ENCODE results near the gene ACAP3.
"Not testable (repeated sequence)": the region's sequence is repeated elsewhere in the genome, so short reads cannot be mapped to it uniquely, and the experiment has no call there.

The ACAP3 gene

DNA sequence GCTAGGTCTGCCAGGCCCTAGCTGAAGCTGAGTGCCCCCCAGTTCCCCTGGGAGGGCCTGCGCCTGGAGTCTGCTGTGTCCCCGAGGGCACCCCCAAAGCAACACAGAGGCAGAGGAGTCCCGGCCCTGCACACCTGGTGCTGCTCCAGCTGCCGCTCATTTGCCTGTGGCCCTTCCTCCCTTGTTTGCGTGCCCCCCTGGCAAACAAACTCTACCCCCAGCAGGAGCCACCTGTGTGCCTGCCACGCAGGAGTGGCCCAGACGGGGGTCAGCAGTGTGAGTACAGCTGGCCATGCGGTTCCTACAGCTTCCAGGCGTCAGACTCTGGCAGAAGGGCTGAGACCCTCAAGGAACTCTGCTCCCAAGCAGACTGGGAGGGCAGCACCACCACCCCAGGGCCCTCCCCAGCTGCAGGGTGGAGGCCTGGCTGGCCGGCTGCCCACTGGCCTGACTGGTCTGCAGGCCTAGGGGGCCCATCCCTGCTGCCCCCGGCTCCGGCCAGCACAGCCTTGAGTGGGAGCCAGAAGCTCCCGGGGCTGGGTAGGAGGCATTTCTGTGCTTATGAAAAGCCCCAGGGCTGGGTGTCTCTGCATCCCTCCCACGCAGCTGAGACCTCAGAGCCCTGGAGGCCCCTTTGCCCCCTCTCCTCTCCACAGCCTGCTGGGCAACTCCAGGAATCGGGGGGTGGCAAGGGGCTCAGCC, 22.8 kb upstream of the ACAP3 start:
- DNase-seq (ENCODE audit: low spot score) = no peak

DNA sequence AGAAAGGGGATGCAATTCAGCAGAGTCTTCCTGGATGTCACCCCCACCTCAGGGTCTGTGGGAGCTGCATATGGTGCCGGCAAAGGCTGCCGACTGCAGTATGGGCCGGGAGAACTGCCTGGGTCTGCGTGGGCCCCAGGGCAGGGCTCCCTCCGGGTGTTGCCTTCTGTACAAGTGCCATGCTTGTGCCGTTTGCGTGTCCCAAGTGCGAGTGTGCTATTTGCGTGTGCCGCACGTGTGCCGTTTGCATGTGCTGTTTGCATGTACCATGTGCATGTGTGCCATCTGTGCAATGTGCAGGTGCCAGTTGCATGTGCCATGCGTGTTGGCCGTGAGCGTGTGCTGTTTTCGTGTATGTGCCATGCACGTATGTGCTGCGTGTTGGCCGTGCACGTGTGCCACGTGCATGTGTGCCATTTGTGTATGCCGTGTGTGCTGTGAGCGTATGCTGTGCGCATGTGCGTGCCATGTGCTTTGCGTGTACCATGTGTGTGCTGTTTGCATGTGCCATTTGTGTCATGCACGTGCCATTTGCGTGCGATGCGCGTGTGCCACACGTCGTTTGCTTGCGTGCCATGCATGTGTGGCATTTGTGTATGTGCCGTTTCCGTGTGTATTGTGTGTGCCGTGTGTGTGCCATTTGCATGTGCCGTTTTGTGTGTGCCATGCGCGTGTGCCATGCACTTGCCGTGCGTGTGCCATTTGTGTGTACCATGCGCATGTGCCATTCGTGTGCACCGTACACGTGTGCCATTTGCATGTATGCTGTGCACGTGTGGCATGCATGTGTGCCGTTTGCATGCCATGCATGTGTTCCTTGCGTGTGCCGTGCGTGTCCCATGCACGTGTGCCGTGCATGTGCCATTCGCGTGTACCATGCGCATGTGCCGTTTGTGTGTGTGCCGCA, 21.8 kb upstream of the ACAP3 start:
- DNase-seq (ENCODE audit: low spot score) = no peak

DNA sequence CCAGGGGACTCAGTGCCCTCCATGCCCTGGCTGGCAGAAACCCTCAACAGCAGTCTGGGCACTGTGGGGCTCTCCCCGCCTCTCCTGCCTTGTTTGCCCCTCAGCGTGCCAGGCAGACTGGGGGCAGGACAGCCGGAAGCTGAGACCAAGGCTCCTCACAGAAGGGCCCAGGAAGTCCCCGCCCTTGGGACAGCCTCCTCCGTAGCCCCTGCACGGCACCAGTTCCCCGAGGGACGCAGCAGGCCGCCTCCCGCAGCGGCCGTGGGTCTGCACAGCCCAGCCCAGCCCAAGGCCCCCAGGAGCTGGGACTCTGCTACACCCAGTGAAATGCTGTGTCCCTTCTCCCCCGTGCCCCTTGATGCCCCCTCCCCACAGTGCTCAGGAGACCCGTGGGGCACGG, 20.5 kb upstream of the ACAP3 start:
- no peak for DNase-seq (ENCODE audit: low spot score)

DNA sequence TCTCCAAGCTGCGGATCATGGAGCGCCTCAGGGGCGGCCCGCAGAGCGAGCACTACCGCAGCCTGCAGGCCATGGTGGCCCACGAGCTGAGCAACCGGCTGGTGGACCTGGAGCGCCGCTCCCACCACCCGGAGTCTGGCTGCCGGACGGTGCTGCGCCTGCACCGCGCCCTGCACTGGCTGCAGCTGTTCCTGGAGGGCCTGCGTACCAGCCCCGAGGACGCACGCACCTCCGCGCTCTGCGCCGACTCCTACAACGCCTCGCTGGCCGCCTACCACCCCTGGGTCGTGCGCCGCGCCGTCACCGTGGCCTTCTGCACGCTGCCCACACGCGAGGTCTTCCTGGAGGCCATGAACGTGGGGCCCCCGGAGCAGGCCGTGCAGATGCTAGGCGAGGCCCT, 19.6 kb upstream of the ACAP3 start:
- no peak for DNase-seq (ENCODE audit: low spot score)

DNA sequence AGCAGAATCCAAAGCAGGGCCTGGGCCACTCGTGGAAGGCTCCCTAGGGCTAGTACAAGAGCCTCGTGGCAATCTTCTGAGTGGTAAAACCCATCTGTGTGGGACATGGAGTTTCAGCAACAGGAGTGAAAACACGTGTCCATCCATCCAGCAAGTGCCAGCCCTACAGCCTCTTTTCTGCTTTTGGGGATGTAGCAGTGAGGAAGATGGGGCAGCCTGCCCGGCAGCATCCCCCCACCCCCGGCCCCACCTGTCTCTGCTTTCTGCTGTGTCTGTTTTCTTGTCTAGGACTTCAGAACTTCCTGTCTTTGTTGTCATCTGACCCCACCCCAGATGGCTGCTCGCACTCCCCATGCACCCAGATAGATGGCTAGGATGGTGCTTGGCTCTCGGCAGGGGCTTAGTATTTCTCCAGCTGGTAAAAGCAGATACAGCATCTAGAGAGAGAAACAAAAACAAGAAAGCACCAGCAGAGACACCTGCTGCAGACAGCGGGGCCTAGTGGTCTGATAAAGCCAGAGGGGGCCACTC, 18.4 kb upstream of the ACAP3 start:
- DNase-seq (ENCODE audit: low spot score) = no peak

DNA sequence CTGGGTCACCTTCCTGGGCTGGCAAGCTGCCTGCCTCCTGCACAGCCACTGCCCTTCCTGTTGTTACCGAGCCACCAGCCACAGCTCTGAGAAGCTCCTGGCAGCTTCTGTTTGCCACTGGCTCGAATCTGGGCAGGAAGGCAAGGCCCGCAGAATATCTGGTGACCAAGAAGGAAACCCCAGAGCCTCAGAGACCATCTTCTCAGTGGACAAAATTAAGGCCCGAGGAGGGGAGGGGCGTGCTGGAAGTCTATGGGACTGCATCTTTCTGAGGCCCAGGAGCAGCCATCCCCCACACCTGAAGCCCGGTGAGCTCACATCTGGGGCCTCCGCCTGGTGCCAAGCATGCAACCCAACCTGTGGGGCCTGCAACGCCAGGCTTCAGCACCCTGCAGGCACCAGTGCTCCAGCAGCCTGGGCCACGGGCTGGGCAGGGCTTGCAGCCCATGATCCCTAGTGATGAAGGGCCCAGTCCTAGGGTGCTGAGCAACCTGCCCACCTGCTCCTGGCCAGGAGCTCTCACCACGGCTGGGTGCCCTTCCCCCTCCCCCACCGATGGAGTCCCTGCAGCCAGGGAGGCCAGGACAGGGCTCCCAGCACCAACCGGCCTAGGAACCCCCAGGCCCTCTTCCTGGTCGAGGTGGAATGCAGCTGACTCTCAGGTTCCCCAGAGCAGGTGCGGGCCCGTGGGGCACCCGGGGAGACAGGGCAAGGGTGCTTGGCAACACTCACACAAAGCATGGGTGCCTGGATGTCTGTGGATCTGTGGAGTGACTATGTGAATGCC, 17.8 kb upstream of the ACAP3 start:
- DNase-seq (ENCODE audit: low spot score) = no peak

DNA sequence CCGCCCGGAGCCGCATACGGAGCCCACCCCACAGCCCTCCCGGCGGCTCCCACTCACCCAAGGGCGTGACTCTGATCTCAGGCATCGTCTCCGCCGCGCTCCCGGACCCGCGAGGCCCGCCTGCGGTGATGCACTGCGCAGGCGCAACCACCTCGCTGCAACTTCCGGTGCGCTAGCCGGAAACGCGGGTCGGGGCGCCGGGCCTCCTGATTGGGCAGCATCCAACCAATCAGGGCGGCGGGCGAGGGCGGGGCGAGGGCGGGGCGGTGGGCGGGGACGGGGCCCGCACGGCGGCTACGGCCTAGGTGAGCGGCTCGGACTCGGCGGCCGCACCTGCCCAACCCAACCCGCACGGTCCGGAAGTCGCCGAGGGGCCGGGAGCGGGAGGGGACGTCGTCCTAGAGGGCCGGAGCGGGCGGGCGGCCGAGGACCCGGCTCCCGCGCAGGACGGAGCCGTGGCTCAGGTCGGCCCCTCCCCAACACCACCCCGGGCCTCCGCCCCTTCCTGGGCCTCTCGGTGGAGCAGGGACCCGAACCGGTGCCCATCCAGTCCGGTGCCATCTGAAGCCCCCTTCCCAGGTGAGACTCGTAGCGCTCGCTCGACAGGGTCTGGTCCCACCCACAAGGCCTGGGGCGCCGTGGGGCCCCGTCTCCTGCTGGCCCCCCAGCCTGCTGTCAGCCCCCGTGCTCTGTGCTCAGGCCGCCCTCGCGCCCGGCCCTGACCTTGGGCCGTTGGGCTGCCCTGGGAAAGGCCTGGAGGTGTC, 17.0 kb upstream of the ACAP3 start, which contains the start of the genes CPTP and INTS11:
Gene CPTP (plus strand): TSS at position 279 of the 764 bp plus-strand sequence. CDS start 2,109 bp downstream, outside the sequence.
Gene INTS11 (minus strand): TSS at position 137 of the 764 bp plus-strand sequence. CDS start 52 bp downstream, at position 85.
- DNase-seq (ENCODE audit: low spot score) = peak; percentile 94

DNA sequence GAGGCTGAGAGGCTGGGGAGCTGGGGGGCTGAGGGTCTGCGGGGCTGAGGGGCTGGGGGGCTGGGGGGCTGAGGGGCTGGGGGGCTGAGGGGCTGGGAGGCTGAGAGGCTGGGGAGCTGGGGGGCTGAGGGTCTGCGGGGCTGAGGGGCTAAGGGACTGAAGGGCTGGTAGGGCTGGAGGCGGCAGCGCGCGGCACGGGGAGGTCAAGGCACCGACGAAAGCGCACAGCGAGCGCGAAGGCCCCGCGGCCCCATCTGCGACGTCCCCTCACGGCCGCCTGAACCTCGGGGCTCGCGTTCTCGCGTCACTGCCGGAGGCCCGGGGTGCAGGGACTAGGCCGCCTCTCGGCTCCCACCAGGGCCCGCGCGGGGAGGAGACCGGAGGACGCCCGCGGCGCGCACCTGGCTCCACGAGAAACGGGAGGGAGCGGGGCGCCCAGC, 16.4 kb upstream of the ACAP3 start:
- no peak for DNase-seq (ENCODE audit: low spot score)

DNA sequence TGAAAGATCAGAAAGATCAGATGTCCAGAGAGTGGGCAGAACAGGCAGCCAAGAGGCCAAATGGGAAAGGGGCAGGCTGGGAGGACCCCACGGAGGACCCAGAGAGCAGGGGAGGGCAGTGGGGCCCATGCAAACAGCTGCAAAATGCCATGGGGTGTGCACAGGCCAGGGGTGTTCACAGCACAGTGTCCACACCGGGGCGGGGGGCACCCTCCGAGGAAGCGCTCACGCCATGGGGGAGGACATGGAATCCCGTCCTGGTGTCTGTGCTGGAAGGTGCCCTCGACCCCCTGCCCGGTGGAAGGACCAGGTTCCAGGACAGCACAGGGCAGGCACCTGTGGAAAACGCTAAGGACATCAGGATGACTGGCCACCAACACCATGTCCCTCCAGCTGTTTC, 15.2 kb upstream of the ACAP3 start:
- DNase-seq (ENCODE audit: low spot score) = no peak

DNA sequence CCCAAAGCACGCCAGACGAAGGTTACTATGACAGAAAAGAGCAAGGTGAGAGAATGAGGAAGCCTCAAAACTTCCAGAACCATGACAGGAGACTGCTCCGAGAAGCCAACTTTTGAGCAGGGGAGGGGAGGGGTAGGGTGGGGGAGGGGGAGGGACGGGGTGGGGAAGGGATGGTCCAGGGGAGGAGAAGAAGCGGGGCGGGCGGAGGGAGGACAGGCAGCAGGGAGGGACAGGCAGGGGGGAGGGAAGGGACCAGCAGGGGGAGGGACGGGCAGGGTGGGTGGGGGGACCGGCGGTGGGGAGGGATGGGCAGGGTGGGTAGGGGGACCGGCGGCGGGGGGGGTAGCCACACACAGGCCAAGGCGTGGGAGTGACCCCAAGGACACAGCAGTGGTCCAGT, 14.7 kb upstream of the ACAP3 start:
- no peak for DNase-seq (ENCODE audit: low spot score)

DNA sequence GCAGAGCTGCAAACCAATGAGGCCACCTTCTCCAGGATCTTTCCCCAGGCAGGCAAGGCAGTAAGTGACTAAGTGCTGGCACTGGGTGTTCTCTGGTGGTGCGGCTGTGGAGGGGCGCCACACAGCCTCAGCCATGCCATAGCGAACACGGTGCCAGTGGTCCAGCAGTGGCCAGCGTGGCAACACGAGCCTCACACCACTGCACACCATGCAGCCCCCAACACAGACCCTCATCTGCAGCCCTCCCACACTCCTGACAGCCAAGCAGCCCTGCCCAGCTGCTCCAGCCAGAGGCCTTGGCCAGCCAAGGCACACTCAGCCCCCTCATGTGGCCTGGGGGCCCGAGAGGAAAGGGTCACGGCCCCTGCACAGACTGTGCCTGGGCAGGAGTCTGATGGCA, 13.7 kb upstream of the ACAP3 start:
- no peak for DNase-seq (ENCODE audit: low spot score)

DNA sequence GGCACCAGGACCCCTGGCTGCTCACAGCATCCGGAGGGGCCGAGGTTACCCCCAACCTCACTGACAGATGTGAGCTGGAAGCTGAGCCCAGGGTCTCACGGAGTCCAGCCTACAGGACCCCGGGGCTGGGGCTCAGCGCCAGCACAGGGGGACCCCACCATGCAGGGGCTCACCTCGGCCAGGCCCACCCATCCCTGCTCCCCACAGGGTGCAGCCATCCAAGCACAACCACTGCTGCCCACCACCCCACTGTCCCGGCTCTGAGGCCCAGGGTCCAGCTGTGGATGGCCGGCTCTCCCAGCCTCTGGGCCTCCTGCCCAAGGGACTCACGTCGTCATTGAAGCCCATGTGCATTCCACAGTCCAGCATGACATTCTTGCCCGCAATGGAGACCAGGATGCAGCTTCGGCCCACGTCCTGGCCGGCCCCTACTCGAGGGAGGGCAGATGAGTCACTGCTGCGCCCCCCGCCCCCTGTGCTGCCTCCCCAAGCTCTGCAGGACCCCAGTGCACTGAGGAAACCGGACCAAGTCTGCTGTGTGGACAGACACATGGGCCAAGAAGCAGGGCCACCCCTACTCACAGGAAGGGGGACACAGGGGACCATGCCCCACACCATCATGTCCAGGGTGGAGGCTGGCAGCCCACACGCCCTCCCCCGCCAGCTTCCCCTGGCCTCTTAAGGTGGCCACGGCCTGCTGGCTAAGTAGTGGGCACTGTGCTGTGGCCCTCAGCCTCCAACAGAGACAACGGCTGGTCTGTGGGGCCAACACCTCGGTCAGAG, 13.1 kb upstream of the ACAP3 start:
- no peak for DNase-seq (ENCODE audit: low spot score)

DNA sequence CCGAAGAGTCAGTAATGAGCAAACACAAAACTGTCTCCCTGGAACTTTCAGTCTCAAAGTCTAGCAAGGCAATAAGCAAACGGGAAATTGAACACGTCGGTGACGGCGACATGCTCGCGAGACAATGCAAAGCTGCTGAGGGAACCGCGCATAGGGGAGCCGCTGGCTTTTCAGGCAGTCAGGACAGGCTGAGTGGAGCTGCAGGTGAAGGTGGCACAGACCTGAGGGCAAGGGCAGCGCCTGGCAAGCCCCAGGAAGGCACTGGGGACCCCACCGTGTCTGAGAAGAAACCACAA, 11.9 kb upstream of the ACAP3 start:
- no peak for DNase-seq (ENCODE audit: low spot score)

DNA sequence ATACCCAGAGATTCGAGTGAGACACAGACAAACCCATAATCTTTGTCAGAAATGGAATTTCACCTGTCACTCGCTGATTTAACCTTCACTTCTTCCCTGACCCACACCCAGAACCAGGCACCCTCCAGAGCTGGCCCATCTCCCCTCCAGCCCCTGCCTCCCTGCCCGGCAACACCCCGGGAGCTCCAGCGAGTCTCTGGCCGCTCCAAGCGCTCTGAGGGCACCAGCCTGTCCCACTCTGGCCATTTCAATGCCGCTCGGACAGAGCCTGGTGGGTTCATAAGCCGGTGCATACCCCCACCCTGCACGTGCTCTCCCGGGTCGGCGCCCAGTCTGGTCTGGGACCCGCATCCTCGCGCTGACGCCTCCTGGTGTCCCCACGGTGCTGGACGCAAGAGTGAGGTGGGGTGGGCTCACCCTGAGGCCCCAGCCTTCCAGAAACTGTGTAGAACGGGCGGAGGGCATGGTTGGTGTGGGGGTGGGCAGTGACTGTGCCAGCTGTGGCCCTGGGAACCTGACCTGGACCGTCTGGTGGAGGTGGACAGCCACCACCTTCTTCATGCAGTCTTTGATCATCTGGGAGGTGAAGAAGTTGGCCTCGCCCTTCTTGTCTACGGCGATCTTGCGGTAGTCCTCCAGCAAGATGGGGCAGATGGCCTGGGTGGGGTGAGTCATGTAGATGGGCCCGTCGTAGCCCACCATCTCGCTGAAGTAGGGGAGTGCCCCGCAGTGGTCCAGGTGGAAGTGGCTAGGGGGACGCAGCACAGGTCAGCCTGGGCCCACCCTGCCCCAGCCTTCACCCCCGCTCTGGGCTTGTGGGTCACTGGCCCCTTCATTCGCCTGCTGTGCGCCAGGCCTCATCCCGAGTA, 11.3 kb upstream of the ACAP3 start:
- no peak for DNase-seq (ENCODE audit: low spot score)

DNA sequence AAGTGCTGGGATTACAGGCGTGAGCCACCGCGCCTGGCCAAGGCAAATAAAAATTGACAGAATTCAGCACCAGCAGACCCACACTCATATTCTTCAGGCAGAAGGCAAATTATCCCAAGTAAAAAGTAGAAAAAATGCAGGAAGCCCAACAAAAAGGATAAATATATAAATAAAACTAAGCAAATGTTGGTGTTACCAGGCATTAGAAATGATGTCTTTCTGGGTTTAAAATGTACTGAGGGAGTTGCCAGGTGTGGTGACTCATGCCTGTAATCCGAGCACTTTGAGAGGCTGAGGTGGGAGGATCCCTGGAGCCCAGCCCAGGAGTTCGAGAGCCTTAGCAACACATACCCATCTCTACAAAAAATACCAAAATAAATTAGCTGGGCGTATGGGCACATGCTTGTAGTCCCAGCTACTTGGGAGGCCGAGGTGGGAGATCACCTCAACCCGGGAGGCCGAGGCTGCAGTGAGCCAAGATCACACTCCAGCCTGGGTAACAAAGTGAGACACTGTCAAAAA, 10.5 kb upstream of the ACAP3 start:
- peak; percentile 72 for DNase-seq (ENCODE audit: low spot score)

DNA sequence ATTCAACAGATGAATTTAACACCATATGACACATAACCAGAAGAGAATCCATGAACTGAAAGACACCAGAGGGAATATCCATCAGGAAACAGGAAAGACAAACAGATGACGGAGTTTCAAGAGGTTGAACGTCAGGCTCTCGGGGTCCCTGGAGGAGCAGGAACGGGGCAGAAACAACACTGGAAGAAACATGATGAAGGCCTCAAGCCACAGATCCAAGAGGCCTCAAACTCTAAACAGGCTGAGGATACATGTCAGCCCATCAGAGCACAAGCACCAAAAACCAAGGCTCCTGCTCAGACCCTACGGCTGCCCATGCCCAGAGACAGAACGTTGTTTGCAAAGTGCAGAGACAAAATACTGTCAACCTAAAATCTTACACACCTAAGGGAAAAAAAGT, 9.7 kb upstream of the ACAP3 start:
- no peak for DNase-seq (ENCODE audit: low spot score)

DNA sequence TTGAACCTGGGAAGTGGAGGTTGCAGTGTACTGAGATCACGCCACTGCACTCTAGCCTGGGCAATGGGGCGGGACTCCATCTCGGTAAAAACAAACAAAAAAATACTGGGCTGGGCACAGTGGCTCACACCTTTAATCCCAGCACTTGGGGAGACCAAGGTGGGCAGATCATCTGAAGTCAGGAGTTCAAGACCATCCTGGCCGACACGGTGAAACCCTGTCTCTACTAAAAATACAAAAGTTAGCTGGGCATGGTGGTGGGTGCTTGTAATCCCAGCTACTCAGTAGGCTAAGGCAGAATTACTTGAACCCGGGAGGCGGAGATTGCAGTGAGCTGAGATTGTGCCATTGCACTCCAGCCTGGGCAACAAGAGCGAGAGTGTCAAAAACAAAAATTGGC, 8.5 kb upstream of the ACAP3 start:
- not testable (repeated sequence) for DNase-seq (ENCODE audit: low spot score)

DNA sequence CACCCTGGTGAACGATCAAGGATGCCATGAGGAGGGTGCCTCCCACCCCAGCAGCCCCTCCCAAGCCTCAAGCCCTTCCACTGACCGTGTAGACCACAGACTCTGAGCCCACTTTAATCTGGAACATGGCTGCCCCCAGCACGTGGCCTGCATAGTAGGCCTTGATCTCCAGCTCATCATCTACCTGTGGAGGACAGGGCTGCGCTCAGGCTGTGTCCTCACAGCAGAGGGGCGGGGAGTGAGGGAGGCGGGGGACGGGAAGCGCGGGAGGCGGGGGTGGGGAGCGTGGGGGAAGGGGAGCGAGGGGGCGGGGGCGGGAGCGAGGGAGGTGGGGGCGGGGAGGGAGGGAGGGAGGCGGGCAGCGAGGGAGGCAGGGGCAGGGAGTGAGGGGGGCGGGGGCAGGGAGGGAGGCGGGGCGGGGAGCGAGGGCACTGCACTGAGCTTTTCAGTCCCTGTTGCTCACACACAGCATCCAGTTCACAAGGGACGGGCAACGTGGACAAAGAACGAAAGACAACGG, 7.8 kb upstream of the ACAP3 start:
- DNase-seq (ENCODE audit: low spot score) = no peak

DNA sequence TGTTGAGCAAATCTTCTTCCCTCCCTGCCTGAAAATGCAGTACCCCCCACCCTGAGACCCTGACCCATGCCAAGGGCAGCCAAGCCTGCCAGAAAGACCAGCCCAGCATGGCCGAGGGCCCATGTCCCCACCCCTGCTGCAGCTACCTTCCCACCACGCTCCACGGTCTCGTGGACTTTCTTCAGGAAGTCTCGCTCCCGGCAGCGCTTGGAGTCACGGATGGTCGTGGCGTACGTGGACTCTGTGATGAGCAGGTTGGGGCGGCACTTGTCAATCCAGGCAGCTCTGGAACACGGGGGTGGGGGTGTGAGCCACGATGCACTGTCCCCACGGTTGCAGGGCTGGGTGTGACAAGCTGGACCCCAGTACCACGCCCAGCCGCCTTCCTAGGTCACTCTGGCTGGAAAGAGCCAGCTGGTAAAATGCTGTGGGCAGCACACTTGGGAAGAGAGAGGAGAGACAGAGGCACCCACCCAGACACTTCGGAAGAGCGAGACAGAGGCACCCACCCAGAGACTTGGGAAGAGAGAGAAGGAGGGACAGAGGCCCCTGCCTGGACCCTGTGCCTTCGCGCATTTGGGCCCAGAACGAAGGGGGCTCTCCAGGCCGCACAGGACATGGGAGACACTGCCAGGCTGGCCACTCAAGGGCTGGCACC, 7.1 kb upstream of the ACAP3 start:
- DNase-seq (ENCODE audit: low spot score) = no peak

All from LoVo (cell line).